Stimulated activated CD4-positive, alpha-beta T cell treated with anti-CD3 and anti-CD28 coated beads, TNF-alpha, amount 100 ng/mL, for 1 hour (primary cell): ENCODE results near the gene PGLYRP1.

Source experiments
- DNase-seq, 3 donors: peaks; one replicate each; pipeline ENCODE4 v3.0.0-alpha.2; 2020; ENCODE audit warnings: low read depth in 3 of 3, low spot score in 1 of 3

The PGLYRP1 gene

GRCh38 chr19:45971260-45971902, 51.5 kb downstream of the PGLYRP1 start:
- no peak for DNase-seq

GRCh38 chr19:45969676-45970075, 53.2 kb downstream of the PGLYRP1 start:
- no peak for DNase-seq
